ENCODE results near the gene DDX24.

Gene DDX24

DNA sequence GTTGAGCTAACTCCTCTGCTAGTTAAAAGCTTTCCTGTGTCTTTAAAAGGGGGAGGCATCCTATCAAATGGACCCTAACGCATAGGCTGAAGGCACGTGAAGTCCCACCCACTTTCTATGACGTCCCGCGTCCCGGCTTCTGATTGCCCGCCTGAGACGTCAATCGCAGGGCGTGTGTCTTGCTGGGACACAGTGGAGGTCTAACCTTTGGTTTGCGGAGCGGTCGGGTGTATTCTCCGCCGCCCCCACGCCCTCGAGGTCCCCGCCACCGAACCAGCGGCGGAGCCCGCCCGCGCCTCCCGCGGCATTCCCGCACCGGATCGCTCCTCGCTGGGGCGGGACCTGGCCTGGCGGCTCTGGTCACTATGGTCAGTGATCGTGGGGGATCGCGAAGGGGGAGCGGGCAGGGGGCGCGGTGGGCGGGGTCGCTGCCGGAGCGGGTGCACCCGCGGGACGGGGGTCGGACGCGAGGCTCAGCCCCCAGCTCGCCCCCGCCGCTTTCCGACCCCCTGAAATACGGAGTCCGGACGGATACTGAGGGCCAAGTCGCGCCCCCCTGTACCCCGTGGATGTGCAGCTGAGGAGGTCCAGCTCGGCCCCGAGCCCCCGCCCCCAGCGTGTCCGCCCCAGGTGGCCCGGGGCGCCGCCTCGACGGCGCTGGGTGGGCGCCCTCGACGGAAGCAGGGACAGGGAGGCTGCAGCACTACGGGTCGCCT is 54.7 kb downstream of the DDX24 start, which contains the start of gene OTUB2:
OTUB2 (plus strand) TSS at position 168 of the 716 bp plus-strand sequence; CDS start at position 366, 198 bp downstream.
- peak; percentile 99 for DNase-seq (ENCODE audit: low read depth, low spot score)
- TF ChIP-seq, protein P1, sequence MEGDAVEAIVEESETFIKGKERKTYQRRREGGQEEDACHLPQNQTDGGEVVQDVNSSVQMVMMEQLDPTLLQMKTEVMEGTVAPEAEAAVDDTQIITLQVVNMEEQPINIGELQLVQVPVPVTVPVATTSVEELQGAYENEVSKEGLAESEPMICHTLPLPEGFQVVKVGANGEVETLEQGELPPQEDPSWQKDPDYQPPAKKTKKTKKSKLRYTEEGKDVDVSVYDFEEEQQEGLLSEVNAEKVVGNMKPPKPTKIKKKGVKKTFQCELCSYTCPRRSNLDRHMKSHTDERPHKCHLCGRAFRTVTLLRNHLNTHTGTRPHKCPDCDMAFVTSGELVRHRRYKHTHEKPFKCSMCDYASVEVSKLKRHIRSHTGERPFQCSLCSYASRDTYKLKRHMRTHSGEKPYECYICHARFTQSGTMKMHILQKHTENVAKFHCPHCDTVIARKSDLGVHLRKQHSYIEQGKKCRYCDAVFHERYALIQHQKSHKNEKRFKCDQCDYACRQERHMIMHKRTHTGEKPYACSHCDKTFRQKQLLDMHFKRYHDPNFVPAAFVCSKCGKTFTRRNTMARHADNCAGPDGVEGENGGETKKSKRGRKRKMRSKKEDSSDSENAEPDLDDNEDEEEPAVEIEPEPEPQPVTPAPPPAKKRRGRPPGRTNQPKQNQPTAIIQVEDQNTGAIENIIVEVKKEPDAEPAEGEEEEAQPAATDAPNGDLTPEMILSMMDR (IDR thresholded peaks at IDR 0.05; ENCODE audit: low read depth, low read length): no peak
- in situ Hi-C loops (cut with HindIII; ENCODE audit: low sequenced_read_pairs): no loop called here
- H3K4me3 ChIP-seq (ENCODE audit: low read depth, low read length): peak within 1 kb of the TSS; percentile 48

DNA sequence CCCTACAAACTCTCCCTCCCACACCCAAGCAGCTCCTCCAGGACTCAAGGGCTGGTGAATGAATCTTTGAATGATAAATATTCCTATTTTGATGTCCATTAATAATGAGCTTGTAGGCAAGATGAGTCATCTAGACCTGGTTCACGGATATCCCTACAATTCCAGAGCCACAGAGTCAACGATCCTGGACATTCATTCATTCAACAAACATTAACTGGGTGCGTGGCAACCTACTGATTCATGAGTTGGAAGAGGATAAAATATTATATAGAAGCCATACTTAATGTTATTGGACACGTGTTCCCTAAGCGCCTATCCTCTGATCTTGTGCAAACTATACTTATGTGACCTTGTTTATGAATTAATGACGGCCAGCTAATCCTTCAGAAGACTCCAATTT is 55.3 kb downstream of the DDX24 start:
- peak overlapping the region; percentile 48 for H3K4me3 ChIP-seq (ENCODE audit: low read depth, low read length)
- no peak for DNase-seq (ENCODE audit: low read depth, low spot score)
- in situ Hi-C loops (cut with HindIII; ENCODE audit: low sequenced_read_pairs): no loop called here
- TF ChIP-seq, protein P1 (IDR thresholded peaks at IDR 0.05; ENCODE audit: low read depth, low read length): no peak

DNA sequence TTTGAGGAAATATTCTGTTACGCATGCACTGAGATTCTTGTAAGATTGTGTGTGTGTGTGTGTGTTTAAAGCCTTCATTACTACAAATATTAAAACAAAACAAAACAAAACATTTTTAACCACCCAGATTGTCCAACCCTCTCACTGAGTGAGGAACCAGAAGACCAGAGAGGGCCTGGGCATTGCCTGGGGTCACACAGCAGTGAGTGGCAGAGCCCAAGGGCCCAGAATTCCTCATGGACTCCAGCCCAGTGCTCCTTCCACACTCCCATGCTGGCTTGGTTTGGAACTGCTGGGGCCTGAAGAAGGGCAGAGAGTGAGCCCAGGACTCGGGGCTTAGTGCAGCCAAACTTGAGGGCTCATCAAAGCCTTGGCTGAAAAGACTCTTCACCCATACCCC is 56.5 kb downstream of the DDX24 start:
- in situ Hi-C loops (cut with HindIII; ENCODE audit: low sequenced_read_pairs): no loop called here
- H3K4me3 ChIP-seq (ENCODE audit: low read depth, low read length): no peak overlapping the region
- DNase-seq (ENCODE audit: low read depth, low spot score): no peak
- TF ChIP-seq, protein P1 (IDR thresholded peaks at IDR 0.05; ENCODE audit: low read depth, low read length): no peak

DNA sequence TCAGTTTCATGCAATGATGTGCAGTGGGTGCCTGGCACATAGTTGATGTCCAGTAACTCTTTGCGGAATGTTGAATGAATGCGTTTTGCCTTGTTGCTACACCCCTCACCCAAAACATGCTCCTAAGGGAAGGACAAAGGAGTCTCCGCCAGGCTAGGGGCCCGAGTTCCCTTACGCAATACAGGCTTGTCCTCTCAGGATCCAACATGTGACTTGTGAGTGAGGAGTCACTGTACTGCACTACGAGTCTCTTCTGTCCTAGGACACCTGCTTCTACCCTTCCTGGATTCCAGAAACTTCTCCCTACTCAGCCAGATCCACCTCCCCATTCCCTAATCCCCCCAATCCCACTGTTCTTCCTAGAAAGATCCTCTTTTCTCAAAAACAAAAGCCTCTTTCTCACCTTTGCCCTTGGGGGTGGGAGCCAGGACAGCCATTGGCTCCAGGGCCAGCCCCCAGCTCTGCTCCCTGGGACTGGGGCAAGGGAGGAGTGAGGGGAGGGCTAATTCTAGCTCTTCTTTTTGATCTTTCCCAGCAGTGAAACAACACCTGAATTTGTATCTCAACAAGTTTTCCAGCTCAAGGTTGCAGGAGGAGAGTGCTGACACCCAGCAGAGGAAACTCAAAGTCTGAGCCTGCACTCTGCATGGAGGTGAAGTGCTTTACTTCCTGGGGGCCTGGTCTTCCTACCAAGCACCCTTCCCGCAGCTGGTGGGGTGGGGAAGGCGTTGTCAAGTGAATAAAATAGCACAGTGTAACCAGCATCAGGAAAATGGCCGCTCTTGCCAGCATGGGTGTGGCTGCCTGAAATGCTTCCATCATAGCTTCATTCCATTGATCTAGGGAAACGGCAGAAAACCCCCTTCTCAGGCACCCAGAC is 58.2 kb downstream of the DDX24 start:
- in situ Hi-C loops (cut with HindIII; ENCODE audit: low sequenced_read_pairs): no loop called here
- no peak for DNase-seq (ENCODE audit: low read depth, low spot score)
- TF ChIP-seq, protein P1 (IDR thresholded peaks at IDR 0.05; ENCODE audit: low read depth, low read length): no peak
- no peak overlapping the region for H3K4me3 ChIP-seq (ENCODE audit: low read depth, low read length)

DNA sequence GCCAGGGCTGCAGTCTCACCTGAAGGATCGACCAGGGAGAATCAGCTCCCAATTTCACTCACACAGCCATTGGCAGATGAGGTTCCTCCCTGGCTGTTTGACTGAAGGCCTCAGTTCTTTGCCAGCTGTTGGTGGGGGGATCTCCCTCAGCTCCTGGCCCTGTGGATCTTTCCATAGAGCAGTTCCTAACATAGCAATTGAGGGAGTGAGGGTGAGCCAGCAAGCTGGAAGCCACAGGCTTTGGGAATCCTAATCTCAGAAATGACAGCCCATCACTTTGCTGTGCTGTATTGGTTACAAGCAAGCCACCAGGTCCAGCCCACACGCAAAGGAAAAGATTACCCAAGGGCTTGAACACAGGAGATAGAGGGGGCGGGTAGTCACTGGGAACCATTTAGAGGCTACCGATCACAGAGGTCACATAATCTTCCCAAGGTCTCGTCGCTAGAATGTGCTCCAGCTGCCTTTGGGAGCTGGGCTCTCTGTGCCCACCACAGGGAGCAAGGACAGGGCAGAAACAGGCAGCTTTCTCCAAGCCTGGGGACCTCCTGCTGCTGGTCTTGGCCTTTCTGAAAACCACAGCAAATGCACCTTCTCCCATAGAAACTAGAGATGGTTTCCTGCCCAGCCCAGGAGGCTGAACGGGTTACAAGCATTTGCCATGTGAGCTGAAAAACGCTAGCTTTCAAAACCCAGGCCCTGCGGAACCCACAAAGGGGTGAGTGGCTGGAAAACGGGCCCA is 59.4 kb downstream of the DDX24 start:
- TF ChIP-seq, protein P1 (IDR thresholded peaks at IDR 0.05; ENCODE audit: low read depth, low read length): no peak
- in situ Hi-C loops (cut with HindIII; ENCODE audit: low sequenced_read_pairs): no loop called here
- peak; percentile 41 for DNase-seq (ENCODE audit: low read depth, low spot score)
- no peak overlapping the region for H3K4me3 ChIP-seq (ENCODE audit: low read depth, low read length)

DNA sequence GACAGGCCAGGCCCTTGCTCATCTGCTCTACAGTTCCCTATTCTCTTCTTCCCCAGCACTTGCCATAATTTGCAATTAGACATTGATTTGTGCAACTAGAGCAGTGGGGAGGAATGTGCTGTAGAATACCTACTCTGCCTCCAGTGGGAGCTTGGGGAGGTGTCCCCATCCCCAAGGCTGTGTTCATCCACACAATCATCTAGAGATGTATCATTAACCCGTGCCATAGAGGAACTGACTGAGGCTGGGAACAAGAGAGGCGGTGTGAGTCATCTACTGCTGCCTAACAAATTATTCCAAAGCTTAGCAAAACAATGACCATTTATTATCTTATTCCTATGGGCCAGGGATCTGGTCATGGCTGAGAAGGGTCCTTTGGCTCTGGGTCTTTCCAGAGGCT is 60.0 kb downstream of the DDX24 start:
- H3K4me3 ChIP-seq (ENCODE audit: low read depth, low read length): no peak overlapping the region
- peak; percentile 46 for DNase-seq (ENCODE audit: low read depth, low spot score)
- in situ Hi-C loops (cut with HindIII; ENCODE audit: low sequenced_read_pairs): no loop called here
- TF ChIP-seq, protein P1 (IDR thresholded peaks at IDR 0.05; ENCODE audit: low read depth, low read length): no peak
